NCI-H2107 treated with DMSO at 0.1 percent for 48 hours (cell line): Measurements from ENCODE around the gene CYFIP1.

Experiments
- DNase-seq: peaks from one replicate; lab custom pipeline; 2025; ENCODE audit not compliant: unreplicated experiment; lab: John Stamatoyannopoulos, UW

CYFIP1 gene

DNA sequence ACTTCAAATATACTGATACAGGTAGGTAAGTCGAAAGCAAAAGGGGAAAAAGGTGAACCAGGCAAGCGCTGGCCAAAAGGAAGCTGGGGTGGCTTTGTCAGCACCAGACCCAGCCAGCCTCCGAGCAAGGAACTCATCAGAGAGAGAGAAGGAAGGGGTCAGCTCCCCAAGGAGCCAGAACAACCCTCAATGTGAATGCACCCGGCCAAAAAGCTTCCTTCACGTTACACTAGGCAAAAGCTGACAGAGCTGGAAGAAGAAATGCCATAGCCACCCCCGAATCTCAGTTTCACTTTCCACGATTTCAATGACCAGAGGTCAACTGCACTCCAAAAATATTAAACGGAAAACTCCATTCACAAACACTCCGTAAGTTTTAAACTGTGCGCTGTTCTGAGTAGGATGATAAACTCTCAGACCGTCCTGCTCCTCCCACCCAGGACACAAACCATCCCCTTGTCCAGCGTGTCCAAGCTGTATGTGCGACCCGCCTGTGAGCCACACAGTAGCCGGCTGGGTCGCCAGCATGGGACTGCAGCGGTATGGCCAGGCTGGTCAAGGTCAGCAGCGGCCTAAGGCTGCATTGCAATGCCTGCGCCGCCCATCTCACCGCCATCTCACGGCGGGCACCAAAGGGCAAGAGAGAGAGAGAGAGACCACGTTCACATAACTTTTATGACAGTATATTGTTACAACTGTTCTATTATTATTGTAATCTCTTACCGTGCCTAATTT, 29.7 kb downstream of the CYFIP1 start:
- DNase-seq, result no peak

DNA sequence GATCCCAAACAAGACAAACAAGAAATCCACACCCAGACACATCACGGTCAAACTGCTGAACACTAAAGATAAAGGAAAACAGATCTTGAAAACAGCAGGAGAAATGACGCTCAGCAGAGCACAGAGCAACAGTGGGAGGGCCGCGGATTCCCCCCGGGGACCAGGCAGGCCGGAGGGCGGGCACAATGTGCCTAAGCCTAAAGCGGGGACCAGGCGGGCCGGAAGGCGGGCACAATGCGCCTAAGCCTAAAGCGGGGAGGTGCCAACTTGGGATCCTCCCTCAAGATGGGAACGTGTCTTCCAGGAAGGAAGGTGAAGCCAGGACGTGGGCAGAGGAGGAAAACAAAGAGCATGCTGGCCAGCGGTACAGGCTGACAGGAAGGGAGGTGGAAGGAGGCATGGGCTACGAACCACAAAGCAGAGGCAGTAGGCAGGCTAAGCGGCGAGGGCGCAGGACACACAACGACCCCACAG, 31.1 kb downstream of the CYFIP1 start:
- DNase-seq, result peak; percentile 44

DNA sequence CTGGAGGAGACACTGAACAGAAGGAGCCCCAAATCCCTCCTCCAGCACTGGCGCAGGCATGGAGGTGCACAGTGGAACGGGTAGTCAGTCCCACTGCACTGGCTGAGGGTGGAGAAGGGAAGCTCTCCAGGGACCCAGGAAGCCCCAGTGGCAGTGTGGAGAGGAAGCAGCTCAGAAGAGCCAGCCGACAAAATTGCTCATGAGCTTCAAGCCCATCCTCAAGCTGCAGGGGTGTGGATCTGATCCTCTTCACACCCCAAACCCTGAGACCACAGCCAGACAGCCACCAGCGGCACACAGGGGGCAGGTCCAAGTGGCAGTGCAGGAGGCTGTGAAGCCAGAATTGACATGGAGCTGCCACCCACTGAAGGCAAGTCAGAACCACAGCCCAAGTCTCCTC, 32.1 kb downstream of the CYFIP1 start:
- DNase-seq, result no peak

DNA sequence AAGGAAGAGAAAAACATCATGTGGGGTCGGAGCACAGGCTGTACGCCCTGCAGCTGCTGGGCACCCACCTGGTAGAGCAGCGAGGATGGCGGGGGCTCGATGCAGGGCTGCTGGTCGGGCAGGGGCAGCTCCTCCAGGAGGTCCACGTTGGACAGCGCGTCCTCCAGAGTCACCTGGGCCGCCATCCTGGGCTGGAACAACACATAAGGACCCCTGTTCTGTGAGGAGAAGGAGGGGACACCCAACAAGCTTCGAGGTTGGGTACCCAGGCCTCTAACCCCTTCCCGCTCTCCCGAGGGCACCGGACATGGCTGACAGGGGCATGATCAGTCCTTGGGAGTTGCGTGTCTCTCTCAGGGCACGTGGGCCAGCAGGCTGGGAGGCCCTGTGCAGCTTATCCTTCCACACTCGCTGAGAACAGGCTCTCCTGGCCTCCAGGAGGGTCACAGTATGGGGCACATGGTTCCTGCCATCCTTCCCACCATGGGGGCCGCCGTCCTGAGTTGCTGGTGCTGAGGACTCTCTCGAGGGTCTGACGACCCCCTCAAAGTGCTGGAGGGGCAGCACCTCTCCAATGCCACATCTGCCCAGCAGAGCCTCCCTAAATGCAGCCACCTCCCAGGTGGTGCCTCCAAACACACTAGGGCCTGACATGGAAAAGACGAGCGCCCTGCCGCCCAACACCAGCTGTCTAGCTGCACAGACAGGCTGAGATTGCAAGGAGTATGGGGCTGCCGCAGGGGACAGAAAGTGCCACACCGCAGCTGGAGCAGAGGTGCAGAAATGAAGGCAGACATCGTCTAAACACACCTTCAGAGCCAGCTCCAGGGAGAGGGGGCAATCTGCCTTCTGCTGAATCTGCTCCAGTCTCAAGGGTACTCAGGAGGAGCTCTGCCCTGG, 32.8 kb downstream of the CYFIP1 start:
- no peak for DNase-seq

DNA sequence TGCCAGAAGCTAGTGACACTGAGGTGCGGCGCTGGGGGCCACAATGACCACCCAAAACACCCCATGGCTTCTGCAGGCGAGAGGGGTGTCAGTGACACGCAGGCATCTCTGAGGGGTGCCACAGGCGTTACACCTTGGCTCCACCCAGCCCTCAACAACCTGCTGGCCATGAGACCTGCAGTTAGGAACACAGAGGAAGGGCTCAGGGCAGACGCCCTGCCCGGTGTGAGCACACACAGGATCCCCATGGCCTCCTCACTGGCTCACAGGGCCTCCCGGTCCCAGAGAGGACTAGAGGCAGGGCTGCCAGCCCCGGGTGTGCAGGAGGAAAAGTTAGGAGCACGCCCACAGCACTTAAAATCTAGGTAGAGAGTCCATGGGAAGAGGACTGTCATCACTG, 35.1 kb downstream of the CYFIP1 start:
- DNase-seq, result no peak

DNA sequence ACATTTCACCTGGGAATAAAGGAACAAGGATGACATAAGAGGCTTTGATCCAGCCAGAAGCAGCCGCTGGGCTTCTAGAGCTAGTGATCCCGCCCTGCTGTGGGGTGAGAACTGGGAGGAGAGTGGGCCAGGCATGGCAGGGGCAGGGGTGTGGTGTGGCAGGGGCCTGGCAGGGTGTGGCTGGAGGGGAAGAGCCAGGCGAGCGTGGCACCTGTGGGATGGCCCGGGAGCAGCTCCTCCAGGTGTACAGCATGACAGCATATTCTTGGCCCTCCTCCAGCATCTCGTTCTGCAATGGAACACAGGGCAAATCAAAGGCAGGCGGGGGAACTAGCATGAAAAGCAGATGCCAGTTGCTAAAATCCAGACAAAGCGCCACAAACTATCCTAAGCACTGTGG, 35.5 kb downstream of the CYFIP1 start:
- peak; percentile 66 for DNase-seq

DNA sequence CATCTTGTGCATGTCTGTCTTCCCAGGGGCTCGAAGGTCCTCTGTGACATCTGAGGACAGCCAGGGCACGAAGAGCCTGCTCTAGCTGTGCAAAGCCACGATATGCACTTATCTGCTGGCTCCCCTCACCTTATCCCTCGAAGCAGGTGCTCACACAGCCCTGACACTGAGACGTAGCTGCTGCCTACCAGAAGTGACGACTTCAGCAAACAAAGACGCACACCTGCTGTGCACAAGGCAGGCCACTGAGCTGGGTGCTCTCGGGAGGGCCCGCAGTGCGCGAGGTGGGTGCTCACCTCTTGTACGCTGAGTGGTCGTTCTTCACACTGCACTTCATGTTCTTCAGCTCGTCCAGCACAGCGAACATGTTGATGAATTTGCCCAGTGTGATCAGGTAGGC, 37.3 kb downstream of the CYFIP1 start:
- peak; percentile 46 for DNase-seq

DNA sequence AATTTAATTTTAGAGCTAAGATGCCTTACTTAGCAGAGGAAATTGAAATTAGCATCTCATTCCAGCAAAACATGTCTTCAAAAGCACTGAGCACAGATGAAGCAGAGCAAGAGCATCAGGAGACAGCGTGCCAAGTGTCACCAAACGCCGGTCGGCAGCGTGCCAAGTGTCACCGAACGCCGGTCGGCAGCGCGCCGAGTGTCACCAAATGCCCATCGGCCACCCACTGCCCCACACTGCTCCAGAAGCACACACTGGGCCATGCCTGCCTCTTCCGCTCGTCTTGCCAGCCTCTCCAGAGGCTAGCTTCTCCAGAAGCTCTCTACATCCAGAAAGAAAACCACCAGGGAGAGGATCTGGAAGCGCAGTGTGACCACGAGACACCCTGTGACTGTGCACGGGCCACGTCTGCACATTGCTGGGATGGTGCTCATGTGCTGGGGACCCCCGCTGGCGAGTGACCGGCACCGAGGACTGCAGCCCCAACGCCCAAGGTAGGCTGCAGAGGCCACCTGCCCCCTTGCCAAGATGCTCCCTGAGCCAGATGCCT, 37.8 kb downstream of the CYFIP1 start:
- no peak for DNase-seq

DNA sequence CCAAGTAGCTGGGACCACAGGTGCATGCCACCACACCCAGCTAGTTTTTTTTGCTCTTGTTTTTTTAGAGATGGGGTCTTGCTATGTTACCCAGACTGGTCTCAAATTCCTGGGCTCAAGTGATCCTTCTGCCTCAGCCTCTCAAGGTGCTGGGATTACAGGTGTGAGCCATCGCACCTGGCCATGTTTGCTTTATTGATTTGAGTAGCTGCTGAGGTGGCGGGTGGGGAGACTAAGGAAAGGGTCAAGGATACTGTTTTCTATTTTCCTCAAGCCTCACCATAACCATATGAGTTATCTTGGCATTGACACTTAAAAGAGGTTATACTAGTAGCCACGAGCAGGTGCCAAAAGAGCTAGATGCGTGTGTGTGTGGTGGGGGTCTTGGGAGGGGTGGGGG, 39.0 kb downstream of the CYFIP1 start:
- no peak for DNase-seq

DNA sequence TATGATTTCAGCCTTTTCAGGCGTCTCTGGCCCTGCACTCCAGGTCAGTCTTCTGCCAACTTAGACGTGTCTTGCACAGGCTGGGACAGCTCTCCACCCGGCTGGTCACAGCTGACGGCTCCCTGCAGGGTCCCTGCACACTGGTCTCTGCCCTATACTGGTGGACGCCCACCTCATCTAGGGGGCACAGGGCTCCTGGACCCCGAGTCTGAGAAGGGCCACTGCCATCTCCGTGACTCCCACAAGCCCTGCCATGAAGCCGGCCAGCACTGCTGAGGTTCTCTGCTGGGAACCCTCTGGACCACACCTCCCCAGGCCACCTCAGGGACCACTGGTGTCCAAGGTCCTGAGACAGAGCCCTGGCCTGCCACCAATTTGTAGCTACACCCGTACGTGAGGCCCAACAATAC, 40.5 kb downstream of the CYFIP1 start:
- DNase-seq, result no peak

DNA sequence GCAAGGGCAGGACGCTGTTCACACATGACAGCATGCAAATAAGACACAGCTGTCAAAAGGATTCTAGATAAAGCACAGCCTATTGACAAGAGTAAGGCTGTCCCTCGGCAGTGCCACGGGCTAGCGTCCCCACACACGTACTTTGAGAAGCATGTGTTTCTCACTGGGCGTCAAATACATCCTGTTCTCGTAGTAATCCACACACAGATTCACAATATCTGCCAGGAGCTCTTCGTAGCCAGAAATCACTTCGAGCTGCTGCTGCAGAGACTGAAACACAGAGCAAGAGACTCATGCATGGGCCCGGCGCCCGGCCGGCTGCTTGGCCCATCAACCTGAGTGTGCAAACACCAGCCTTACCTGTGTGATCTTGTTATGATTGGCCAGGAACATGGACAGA, 41.1 kb downstream of the CYFIP1 start:
- DNase-seq, result no peak

DNA sequence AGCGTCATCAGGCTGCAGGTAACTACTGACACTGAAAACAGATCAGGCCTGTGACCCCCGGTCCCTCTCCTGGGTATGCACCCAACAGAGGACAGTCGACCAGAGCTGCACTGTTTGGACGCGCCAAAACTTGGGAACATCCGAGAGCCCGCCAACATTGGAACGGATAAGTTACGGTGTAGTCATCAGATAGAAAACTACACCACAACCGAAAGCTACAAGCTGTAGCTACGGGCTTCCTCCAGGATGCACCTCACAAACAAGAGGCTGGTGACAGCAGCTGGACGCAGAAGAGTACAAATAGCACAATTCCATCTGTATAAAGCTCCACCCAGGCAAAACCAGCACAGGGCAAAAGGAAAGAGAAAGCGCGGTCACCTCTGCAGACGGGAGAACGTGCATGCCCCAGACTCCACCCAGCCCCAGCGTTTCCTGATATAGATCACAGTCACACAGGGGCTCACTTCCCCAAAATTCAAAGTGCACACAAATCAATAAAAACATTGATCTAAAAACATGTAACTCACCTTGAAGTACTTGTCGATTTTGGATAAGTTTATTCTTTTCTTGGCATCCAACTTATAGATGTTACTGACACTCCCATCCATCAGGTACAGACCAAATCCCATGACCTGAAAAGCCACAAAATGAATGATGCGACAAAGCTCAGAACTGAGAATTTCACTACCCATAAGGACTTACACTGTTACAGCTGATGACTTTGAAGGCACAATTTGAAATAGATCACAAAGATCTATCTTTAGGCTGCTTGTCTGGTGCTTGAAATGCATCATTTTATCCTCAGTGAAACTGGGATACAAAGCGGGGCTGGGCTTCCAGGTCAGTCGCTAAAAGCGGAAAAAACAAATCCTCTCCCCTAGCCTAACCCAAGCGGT, 43.3 kb downstream of the CYFIP1 start:
- DNase-seq, result no peak

DNA sequence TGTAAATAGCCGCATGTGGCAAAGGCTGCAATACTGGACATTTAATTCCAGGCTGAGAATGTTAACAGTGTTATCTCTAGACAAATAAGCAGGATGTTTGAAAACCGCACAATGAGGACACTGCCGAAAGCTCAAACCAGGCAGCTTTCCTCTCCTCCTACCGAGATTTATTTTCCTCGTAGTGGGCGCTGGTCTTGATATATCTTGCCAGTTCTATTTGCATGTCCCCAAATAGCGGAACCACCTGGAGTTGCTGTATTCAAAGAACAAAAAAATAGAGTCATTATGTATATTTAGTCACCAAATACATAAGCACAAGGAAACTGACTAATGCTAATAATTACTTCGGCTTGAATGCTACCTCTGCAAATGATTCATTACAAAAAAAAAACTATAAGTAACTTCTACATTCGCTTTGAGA, 46.5 kb downstream of the CYFIP1 start:
- no peak for DNase-seq

DNA sequence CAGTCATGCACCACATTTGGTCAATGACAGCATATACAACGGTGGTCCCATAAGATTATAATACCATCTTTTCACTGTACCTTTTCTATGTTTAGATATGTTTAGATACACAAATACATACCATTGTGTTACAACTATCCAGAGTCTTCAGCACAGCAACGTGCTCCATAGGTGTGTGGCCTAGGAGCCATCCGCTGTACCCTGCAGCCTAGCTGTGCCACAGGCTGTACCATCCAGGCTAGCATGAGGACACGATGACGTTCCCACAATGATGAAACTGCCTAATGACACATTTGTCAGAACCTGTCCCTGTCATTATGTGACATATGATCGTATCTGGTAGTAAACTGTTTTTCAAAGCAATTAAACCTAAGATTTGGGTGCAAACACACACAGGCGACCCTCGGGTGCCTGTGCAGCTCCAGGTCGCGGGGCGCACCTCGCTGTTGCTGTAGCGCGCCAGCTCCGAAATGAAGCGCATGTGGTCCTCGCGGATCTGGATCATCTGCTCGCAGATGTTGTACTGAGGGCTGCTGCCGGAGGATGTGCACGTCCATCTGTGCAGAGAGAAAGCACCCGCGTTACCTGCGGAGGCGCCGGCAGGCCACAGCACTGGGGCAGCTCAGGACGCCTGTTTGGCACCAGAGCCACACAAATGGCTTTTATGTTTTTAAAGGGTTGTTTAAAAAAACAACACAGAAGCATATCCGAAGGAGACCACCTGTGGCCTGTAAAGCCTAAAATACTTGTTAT, 48.2 kb downstream of the CYFIP1 start:
- no peak for DNase-seq

DNA sequence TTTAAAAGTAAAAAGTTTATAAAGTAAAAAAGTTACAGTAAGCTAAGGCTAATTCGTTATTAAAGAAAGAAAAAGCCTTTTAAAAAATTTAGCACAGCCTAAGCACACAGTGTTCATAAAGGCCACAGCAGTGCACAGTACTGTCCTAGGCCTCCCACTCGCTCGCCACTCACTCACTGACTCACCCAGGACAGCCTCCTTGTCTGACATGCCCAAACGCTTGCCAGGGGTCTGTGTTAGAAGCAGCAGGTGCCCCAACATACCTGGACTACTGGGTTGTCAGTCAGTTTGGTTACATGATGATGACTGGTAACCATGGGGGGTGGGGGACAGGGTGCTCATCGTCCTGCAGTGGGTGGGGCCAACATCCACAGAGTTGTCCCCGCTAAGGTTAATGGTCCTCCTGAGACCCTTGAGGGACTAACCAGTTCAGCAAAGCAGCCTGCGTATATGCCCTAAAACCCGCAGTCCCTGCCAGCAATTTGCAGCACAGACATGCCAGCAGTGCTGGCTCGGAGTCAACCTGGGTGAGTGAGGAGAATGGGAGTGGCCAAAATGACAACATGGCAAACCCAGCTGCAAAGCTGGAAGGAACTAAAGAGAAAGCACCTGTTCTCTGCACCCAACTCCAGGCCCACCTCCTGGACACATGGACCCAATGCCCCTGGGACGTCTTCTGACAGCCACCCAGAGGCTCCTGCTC, 49.2 kb downstream of the CYFIP1 start:
- no peak for DNase-seq

DNA sequence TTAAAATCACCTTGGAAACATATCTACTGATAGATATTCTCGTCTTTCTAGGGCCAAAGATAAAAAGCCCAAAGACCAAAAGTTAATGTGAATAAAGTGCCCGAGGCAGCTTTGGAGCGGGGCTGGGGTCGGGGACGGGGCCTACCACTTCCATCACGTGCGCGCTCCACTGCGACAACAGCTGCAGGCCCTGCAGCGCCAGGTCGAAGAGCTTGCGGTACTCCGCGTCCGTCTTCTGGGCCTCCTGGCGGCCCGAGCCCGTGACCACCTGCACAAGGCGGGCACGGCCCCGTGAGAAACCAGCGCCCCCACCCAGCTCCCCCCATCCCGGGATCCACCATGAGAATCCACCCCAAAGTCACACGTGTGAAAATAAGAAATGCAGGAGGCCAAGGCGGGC, 52.4 kb downstream of the CYFIP1 start:
- DNase-seq, result no peak

DNA sequence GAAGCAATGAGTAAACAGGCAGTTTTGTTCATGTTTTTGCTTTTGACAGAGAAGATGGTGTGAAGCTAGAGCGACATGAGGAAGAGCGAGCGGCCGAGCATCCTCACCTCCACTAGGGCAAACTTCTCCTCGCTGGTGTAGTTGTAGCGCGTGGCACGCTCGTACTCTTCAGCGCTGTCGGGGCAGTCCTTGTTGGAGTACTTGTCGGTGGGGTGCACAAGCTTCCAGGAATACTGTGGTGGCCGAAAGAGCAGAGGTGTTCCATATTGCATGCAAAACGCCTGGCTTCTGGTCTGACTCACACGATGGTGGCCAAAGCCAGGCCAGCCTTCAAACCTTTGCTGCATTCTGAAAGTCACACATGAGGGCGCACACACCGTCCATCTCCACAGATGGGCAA, 54.3 kb downstream of the CYFIP1 start:
- no peak for DNase-seq

DNA sequence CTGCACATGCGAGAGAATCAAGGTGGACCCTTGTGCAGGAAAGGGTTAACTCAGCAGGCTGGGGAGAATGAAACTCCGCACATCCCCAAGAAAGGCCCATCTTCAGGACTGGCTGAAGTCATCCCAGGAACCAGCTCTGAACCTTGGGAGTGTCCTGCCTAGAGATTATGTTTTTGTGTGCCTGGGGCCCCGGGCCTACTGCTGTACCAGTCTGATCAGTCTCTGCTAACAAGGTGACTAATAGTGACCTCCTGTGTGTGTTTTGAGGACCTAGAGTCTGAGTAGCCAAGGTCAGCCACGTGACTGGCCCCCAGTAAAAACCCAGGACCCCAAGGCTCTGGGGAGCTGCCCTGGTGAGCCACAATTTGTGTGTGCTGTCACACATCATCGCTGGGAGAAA, 58.2 kb downstream of the CYFIP1 start:
- DNase-seq, result no peak

DNA sequence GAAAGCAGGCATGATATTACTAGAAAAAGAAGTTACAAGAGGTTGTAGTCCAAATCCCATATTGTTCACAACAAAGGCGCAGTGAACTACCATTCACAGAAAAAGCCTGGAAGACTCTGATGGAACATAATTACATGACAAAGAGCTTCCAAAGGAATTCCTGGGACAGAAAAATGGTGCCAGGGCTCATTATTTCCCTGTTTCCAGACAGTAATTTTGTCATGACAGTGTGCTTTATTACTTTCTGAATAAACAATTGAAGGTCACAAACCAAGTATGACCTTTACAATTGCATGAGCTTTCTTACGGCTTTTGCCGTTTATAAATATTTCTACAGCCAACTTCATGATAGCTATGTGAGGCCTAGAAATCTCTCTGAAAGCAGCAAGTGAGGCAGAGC, 61.0 kb downstream of the CYFIP1 start:
- DNase-seq, result no peak
